Measurements from ENCODE around the gene PTRH2.

GRCh38 chr17:59693582-59693981 is 13.6 kb downstream of the PTRH2 start:
- TF ChIP-seq TAF1 (IDR thresholded peaks at IDR 0.05; ENCODE audit: borderline replicate concordance, insufficient read depth, low read length) (no peak), REST (IDR thresholded peaks at IDR 0.05; ENCODE audit: insufficient read depth in 1 of 2, low read depth in 2 of 2, low read length in 2 of 2) (no peak), POLR2AphosphoS5 (IDR thresholded peaks at IDR 0.05; ENCODE audit: low read depth, low read length) (no peak), SIN3A (IDR thresholded peaks at IDR 0.05; ENCODE audit: borderline replicate concordance, insufficient read depth, low read length) (no peak)

Data from PFSK-1 (cell line).